HS-27A (cell line): ENCODE results near the gene TCF4.

Experiments used
- DNase-seq: peaks from one replicate; pipeline ENCODE4 v3.0.0-alpha.2; 2012; ENCODE audit warnings: low read depth, missing footprints

TCF4 gene

GRCh38 chr18:55504808-55505207 lies 83.2 kb downstream of the TCF4 start:
- DNase-seq = no peak

- no peak for DNase-seq
These were observed 84.7 kb downstream of the TCF4 start for GRCh38 chr18:55503167-55503820.

GRCh38 chr18:55501982-55502710 lies 85.8 kb downstream of the TCF4 start:
- DNase-seq = no peak

- DNase-seq = no peak
These were observed 86.4 kb downstream of the TCF4 start for GRCh38 chr18:55501579-55501978.

- DNase-seq = no peak
These were observed 87.5 kb downstream of the TCF4 start for GRCh38 chr18:55500316-55501086.

GRCh38 chr18:55499526-55499925 lies 88.5 kb downstream of the TCF4 start:
- DNase-seq = no peak

- DNase-seq = no peak
These were observed 90.1 kb downstream of the TCF4 start for GRCh38 chr18:55497825-55498403.

GRCh38 chr18:55494899-55495298 lies 93.1 kb downstream of the TCF4 start:
- DNase-seq = no peak

- no peak for DNase-seq
These were observed 93.6 kb downstream of the TCF4 start for GRCh38 chr18:55494441-55494840.

GRCh38 chr18:55491616-55492015 lies 96.4 kb downstream of the TCF4 start:
- no peak for DNase-seq

- DNase-seq = no peak
These were observed 98.7 kb downstream of the TCF4 start for GRCh38 chr18:55489034-55489986.

- no peak for DNase-seq
These were observed 99.5 kb downstream of the TCF4 start for GRCh38 chr18:55488473-55488872.

- DNase-seq = no peak
These were observed 100.0 kb downstream of the TCF4 start for GRCh38 chr18:55487997-55488396.

- no peak for DNase-seq
These were observed 101.1 kb downstream of the TCF4 start for GRCh38 chr18:55486936-55487335.

GRCh38 chr18:55485666-55486065 lies 102.3 kb downstream of the TCF4 start:
- no peak for DNase-seq

GRCh38 chr18:55484773-55485172 lies 103.2 kb downstream of the TCF4 start:
- DNase-seq = no peak

GRCh38 chr18:55483266-55483871 lies 104.6 kb downstream of the TCF4 start:
- DNase-seq = no peak

GRCh38 chr18:55479656-55480420 lies 108.2 kb downstream of the TCF4 start:
- no peak for DNase-seq

GRCh38 chr18:55477860-55478581 lies 110.0 kb downstream of the TCF4 start:
- DNase-seq = no peak

GRCh38 chr18:55477499-55477859 lies 110.5 kb downstream of the TCF4 start:
- no peak for DNase-seq
